Stimulated activated CD8-positive, alpha-beta memory T cell treated with anti-CD3 and anti-CD28 coated beads, Interleukin-7, amount 100 ng/mL, for 24 hours (primary cell): ENCODE data around the gene STXBP4.

ENCODE experiments used
- DNase-seq: peaks from one replicate; pipeline ENCODE4 v3.0.0-alpha.2; 2020; ENCODE audit warnings: low read depth

The STXBP4 gene

DNA sequence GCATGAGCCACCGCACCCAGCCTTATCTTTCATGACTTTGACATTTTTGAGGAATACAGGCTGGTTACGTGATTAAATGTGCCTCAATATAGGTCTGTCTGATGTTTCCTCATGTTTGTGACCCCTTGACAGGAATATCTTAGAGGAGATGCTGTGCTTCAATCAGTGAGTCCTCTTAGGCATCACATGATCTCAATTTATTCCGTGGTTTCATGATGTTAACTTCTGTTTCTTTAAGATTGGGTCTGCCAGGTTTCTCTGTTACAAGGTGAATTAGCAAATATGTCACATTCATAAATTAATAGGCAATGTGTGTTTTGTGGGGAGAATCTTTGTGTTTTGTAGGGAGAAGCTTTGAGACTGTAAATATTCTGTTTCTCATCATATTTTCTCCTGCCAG lies 3.3 kb downstream of the STXBP4 start:
- no peak for DNase-seq

DNA sequence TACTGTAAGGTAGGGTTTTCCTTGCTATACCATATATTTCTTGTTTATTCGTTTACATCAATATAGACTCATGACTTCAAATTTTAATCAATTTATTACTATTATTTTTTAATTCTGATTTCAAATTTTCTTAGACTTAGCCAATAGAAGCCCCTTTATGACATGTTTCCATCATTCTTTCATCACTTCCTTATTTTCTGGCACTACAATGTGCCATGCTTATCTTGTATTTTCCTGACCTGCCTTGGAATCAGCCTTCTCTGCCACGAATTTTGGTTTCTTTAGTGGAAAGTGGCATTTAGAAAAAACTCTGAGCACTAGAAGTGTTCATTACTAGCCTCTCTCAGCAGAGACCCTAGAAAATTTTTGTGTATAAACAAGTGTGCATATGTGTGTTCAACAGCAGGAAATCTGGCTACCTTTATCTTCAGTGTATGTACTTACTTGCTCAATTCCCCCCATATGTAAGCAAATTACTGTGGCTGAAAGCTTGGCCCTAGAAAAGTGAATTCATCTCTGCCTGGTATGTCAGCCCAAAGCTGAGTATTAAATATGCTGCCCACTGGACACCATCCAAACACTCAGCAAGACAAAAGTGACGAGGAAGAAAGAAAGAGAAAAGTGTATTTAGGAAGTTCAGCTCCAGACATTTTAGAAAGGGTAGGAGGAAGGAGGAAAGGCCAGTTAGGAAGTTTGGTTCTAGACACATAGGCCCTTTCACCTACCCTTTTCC lies 4.0 kb downstream of the STXBP4 start:
- DNase-seq = no peak

DNA sequence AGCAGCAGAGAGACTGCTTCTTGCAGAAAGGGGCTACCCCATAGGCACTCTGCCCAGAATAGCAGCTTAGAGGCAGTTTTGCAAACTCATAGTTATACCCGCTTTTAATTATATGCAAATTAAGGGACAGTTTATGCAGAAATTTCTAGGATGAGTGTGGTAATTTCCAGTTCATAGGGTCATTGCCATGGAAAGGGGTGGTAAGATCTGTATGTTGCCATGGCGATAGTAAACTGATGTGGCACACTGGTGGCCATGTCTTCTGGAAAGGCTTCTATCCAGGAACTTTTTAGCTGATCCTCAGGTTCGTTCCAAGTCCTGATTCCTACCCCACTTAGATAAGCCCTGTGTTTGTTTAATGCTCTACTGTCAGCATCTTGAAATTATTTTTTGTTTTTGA lies 6.2 kb downstream of the STXBP4 start:
- DNase-seq = no peak

DNA sequence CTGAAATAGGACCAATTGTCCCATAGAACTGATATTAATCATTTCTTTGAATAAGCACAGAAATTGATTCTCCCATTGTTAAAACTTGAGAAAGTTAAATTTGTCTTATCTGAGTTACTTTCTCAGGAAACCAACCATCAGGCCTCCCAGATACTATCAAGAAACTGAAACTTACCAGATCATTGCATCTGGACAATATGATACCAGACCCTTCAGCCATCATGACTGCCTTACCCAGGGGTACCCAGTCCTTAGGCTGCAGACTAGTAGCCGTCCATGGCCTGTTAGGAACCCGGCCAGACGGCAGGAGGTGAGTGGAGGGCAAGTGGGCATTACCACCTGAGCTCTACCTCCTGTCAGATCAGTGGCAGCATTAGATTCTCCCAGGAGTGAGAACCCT lies 7.8 kb downstream of the STXBP4 start:
- no peak for DNase-seq

DNA sequence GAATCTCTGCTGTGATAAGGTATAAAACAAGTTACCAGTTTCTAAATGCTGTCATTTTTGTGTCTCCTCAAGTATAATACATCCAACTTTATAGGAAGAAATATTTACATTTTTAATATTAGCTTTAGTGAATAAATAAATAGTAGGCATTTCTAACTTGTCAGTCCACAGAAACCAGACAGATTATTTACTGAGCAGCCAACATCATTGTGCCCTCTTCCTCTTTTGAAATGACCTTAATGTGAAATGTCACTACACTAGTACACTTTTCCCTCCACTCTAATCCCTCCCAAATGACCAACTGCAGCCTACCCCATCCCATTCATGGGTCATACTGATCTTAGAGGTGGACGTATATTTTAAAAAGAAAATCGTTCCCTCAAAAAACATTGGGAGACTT lies 9.2 kb downstream of the STXBP4 start:
- no peak for DNase-seq

DNA sequence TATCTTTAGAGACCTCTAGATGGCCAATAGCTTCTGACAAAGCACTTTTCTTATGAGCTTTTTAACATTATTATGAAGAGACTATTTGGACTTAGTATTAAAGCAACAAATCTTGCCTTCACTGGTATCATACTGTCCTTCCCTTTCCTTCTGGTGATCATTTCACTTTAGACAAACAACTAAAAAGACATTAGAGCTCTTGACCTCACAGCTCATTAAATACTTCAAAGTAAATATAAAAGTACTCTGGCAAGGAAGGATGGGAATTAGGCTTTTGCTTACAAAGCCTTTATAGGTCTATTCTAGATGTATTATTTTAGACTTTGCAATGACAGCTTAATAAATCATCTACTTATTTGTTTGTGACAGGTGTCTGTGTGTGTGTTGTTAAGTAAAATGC lies 11.1 kb downstream of the STXBP4 start:
- DNase-seq = no peak

DNA sequence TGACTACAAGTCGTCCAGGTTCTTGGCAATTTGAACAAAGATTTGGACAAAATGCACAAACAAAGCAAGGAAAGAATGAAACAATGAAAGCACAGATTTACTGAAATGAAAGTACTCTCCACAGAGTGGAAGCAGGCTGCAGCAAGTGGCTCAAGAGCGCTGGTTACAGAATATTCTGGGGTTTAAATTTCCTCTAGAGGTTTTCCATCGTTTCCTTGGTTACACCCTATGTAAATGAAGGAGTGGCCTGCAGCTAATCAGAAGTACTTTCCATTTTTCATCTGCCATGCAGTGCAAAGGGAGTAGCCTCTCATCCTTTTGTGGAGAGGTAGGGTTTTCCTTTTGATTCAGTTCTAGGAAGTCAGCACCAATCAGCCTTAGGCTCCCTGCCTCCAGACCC lies 11.8 kb downstream of the STXBP4 start:
- DNase-seq = no peak

DNA sequence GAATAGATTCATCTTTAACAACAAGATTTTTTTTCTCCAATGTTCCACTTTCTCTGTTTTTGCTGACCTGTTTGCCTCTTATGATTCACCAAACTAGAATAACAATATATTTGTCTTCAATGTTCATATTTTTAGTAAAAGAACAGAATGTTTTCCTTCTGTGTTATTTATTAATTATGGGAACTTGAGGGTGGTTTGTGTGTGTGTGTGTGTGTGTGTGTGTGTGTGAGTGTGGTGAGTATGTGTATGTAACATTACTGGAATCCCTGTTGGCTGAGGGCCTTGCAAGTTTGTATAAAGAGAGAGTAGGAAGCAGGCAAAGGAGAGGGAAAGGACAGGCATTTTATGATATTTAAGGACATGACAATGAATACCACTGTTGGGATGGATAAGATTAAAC lies 13.8 kb downstream of the STXBP4 start:
- no peak for DNase-seq

DNA sequence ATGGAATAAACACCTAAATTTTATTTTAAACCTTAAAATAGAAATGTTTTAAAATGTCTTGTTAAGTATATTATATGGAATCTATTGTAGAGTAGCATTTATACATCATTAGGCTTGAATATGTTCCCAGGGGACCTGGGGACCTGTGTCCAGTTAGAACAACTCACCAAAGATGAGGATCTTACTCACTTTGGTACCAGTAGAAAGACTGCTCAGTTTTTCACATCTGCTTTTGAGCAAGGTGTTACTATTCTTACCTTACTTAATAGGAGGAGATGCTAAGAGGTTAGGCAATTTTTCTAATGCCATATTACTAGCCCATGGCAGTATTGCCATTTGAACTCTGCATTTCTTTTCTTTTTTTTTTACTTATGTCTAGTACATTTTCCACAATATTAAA lies 14.7 kb downstream of the STXBP4 start:
- no peak for DNase-seq

DNA sequence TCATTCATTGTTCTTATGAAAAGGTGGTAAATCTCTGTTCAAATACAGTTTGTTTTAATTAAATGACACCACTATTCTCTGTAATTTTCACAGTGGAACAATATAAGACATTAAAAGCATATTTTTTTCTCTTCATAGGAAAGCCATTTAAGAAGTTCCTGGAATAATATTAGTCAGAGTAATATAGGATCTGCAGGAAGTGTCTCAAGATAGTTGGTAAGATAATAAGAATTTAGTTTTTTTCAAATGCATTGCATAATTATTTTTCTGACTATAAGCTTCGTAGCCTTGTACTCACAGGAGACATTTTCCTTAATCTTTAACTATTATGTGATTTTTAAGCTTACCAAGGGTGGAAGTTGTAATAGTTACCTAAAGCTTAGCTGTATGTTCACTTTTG lies 16.9 kb downstream of the STXBP4 start:
- no peak for DNase-seq

DNA sequence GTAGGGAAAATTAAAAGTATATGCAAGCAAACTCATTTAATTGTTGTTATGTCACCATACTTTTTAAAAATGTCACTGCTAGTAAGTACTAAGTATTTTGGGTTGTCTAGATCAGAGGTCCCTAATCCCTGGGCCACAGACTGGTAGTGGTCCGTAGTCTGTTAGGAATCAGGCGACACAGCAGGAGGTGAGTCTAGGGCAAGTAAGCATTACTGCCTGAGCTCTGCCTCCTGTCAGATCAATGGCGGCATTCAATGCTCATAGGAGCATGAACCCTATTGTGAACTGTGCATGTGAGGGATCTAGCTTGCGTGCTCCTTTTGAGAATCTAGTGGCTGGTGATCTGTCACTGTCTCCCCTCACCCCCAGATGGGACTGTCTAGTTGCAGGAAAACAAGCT lies 21.6 kb downstream of the STXBP4 start:
- DNase-seq = no peak

DNA sequence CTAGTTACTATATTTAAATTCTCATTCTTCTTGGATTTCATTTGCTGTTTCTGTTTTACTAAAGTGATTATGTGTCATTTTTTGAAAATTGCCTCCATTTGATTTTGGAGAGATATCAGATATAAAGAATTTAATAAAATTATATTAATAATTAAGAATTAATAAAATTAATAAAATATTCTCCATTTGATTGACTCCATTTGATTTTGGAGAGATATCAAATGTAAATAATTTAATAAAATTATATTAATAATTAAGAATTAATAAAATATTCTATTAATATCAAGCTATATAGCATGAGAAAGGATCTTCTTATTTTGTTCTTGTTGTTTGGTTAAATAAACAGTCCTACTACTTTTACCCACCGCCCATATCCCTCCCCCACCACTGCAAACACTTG lies 23.0 kb downstream of the STXBP4 start:
- no peak for DNase-seq

DNA sequence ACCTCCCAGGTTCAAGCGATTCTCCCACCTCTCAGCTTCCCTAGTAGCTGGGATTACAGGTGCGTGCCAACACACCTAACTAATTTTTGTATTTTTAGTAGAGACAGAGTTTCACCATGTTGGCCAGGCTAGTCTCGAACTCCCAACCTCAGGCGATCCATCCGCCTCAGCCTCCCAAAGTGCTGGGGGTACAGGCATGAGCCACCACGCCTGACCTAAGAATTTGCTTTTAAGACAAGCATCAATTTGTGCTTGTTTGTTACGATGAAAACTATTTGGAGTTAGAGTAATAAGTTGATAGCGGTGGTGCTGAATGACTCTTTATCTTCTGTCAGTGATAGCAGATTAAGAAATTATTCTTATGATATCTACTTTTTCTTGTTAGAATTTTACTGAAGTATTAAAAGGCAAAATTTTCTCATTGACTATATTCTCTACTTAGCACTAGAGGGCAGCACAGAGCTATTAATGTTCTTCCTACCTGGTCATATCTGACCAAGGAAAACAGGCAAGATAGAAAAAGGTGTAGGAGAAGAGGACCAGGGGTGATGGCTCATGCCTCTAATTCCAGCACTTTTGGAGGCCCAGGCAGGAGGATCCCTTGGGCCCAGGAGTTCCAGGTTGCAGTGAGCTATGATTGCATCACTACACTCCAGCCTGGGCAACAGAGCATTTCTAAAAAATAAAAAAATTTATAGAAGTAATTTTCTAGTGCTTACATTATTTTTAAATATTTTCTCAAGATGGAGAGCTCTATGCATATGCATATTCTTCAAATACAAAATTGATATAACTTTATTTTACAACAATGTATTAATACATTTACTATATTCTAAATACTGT lies 24.5 kb downstream of the STXBP4 start:
- no peak for DNase-seq

DNA sequence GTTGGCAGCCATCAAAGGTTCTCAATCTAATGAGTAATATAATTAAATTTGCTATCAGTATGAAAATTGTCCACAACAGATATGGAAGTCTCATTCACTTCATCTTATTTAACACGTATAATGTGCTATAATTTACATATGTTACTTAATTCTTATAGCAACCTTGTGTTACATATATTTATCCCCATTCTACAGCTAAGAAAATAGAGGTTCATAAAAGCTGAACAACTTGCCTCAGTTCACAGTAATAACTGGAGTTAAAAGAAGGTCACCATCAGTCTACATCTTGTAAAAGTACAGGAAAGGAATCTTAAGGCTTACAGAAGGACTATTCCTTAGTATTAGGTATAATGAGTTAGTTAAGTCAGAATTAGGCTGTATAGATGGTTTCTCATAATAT lies 27.9 kb downstream of the STXBP4 start:
- no peak for DNase-seq

DNA sequence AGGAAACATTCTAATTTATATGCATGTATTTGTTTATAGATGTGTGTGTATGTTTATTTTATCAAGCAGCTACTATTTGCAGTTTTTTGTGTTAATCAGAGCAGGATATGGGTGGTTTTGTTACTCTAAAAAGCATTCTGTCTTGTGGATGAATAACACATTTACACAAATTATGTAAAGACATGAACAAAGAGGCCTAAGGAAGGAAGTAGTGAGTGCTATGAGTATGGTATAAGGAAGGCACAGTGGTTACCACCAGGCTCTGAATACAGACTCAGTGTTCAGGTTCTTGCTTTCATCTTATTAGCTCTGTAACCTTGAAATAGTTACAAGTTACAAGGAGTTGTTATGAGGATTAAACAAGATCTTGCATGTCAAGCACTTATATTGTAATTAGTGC lies 33.9 kb downstream of the STXBP4 start:
- no peak for DNase-seq

DNA sequence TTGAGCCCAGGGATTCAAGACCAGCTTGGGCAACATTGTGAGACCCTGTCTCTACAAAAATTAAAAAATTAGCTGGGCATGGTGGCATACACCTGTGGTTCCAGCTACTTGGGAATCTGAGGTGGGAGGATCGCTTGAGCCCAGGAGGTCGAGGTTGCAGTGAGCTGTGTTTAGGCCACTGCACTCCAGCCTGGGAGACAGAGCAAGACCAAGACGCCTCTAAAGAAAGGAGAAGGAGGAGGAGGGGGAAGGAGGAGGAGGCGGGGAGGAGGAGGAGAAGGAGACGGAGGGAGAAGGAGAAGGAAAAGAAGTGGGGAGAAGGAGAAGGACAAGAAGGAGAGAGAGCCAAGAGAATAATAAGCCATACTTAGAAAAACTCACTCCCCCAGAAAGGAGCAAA lies 35.9 kb downstream of the STXBP4 start:
- no peak for DNase-seq

DNA sequence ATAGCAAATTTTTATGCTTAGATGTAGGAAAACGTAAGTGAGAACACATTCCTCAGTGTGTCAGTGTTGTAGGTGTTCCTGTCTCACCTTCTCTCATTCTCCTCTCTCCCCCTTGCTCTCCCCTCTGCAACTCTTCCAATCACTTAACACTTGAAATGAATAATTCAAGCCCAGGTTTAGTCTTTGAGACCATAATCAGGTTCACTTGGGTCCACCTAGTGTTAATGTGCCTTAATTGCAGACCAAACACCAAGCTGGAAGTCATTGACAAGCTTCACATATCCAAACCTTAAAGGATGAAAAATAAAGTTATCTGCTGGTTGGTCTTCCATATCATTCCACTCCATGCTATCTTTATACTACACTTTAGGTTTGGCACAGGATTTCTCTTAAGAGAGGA lies 37.0 kb downstream of the STXBP4 start:
- no peak for DNase-seq

DNA sequence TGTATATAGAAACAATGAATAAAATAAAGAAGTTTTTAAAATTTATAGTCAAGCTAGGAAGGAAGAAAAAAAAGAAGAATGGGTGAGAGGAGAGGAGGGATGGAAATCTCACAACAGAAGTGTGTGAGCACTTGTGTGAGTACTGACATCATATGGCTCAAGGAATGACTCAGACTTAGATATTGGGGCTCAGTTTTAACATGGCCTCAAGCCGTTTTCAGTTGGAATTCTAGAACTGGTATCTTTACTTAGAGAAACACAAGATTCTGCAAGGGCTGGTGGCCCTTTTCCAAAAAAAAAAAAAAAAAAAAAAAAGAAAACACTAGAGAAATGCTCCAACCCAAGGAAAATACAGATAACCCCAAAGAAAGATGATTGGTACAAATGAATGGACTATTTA lies 55.1 kb downstream of the STXBP4 start:
- DNase-seq = no peak

DNA sequence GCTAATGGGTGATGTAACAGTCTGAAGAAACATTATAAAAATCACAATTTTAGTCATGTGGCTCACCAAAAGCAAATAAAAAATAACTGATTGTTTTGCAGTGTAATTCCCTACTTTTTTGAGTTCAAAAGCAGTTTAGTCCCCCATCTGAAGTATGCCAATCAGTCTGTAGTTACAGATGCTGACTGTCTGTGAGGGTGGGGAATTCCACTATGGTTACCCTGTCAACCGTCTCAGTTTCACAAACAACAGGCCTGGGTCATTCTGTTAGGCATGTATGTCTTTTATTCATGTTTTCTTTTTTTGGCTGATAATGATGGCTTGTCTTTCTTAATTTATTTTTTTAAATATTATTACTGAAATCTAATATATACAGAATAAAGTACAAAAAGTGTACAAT lies 69.3 kb downstream of the STXBP4 start:
- no peak for DNase-seq

DNA sequence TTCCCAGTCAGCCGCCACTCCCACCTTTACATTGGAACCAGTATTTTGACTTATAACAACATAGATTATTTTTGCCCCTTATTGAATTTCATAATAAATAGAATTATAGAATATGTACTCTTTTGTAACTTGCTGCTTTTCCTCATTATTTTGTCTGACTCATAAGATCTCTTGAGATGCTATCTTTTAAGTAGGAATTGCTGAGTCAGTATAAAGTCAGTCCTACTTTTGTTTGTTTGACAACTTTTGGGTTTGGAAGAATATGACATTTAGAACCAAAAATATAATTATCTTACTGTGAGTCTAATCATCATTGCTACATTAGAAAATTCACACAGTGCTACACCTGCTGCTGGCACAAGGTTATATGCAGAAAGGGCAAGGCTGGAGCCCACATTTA lies 69.7 kb downstream of the STXBP4 start:
- DNase-seq = no peak

DNA sequence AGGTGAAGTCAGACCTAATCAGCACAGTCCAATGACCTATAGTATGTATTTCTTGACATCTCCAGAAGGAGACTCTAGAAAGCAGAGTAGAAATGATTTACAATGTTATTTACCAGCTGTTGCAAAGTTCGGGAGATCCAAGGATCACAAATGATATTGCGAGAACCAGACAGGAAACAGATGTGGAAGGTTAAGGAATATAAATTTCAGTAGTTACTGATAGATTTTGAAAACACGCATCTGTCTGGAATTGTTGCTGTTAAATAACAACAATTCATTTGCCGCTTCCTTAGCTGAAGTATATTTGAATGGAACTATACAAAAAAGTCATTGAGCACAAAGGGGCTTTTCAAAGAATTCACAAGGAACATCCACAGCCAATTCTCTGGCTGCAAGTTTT lies 72.0 kb downstream of the STXBP4 start:
- DNase-seq = no peak

DNA sequence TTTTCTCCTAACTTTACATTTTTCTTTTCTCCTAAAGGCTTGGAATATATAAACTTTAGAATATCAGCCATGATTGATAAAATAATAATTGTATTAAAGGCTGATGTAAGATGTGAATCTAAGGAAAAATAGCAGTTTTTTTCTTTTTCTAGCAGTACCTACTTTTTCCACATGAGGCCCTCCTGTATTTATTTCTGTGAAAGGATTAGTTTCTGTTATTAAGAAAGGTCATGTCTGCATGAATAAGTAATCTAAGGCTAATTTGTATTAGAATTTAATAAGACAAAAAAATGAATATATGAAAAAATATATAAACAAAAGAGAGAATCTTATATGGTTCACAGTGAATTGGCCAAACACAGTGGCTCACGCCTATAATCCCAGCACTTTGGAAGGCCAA lies 85.3 kb downstream of the STXBP4 start:
- no peak for DNase-seq

DNA sequence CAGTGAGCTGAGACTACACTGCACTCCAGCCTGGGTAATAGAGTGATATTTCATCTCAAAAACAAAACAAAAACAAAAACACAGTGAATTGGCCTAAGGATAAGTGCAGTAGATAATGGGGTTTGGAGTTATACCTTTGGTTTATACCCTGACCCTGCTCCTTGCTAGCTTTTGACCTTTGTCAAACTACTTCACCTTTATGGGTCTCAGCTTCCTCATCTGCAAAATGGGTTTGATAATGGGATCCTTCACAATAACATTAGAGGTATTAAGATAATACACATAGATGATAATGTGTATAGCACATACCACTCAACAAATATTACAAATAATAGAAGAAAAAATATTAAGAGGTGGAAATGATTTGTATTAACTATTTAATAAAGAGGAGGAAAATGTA lies 85.9 kb downstream of the STXBP4 start:
- DNase-seq = no peak

DNA sequence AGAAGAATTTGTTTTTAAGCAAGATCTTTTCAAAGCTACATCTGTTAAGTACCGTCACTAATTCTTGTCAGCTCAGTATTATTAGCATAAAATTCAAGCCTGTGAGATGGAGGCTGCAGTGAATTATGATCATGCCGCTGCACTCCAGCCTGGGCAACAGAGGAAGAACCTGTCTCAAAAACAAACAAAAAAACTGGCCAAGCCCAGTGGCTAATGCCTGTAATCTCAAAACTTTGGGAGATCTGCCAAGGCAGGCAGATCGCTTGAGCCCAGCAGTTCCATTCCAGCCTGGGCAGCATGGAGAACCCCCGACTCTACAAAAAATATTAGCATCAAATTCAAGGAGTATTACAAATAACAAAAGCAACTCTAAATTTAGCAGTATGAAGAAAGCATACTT lies 88.0 kb downstream of the STXBP4 start:
- no peak for DNase-seq
